Activated CD4-positive, alpha-beta T cell treated with anti-CD3 and anti-CD28 coated beads, Interleukin-2, amount 50 U/mL, for 24 hours (primary cell): Measurements from ENCODE around the gene INPP5A.
"Not testable (repeated sequence)": the region's sequence is repeated elsewhere in the genome, so short reads cannot be mapped to it uniquely, and the experiment has no call there.

ENCODE experiments used
- DNase-seq, 2 donors: peaks; one replicate each; pipeline ENCODE4 v3.0.0-alpha.2; 2020; ENCODE audit warnings: low read depth in 1 of 2, low spot score in 1 of 2

The INPP5A gene

DNA sequence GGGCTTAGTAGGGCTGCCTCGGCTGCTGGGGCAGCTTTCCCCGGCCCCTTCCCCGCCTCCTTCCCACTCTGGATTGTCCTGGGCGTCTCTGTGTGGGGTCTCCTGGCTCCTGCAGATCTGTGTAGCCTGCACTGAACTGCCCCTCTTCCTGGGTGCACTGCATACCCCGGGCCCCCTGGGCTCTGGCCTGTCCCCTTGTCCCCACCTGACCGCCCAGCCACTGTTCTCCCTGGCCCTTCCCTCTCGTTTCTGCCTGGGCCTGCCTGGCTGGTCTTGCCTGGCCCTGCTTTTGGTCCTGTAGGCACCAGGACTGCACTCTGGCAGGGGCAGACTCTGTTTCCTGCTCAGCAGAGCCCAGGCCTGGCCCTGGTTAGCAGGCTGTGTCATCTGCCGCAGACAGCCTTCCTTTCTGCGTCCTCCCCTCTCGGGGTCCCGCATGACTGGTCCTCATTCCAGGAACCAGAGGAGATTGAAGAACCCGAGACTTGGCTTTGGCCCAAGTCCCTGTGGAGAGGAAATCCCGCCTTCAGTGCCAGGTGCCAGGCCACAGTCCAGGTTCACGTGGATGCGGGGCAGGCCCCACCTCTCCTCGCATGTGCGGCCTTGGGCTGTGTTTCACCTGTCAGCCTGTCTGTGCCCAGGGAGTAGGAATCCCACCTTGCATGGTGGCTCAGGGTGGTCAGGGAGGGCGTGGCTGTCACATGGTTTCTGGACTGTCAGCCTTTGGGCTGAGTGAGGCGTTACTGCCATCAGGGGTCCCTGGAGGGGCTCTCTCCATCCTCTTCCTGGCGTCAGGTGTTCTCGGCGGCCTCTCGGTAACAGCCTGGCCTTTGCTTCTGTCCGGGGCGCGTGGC, 9.2 kb downstream of the INPP5A start:
- DNase-seq: no peak

GRCh38 chr10:132547421-132547861, 9.9 kb downstream of the INPP5A start:
- DNase-seq: no peak

DNA sequence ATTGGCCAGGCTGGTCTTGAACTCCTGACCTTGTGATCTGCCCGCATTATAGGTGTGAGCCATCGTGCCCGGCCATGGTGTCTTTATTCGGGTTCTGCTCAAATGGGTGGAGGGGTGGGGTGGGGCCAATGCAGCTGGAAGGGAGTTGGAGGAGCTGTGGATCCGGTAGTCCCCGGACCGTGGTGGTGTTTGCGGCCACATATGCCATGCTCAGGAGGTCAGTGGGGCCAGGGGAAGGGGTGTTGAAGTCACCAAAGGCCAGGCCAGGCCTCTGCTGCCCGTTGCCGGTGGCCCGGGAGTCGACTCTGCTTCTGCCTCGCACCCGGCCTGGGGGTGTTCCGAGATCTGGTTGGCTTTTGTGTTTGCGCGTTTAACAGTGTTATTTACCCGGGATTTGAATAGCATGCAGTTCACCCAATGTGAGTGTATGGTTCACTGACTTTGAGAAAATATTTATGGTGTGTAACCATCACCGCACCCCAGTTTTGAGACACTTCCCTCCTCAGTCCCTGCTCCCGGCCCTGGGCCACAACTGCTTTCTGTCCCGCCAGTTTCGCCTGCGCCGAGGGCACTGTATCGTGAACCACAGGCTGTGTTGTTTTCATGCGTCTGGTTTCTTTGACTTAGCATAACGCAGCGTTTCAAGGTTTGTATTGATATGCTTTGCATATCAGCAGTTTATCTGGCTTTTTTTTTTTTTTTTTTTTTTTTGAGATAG, 10.7 kb downstream of the INPP5A start:
- no peak for DNase-seq

DNA sequence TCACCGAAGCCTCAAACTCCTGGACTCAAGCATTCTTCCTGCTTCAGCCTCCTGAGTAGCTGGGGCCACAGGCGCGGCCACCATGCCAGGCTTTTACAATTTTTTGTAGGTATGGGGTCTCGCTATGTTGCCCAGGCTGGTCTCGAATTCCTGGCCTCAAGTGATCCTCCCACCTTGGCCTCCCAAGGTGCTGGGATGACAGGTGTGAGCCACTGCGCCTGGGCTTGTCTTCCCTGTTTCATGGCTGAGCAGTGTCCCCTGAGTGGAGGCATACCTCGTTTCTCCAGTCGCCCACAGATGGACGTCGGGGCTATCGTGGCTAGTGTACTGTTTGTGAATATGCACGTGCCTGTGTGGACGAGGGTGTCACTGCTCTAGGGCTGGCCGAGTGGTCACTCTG, 11.3 kb downstream of the INPP5A start:
- no peak for DNase-seq

GRCh38 chr10:132549371-132549770, 11.8 kb downstream of the INPP5A start:
- no peak for DNase-seq

- no peak for DNase-seq
Observed at GRCh38 chr10:132550366-132551092, 12.9 kb downstream of the INPP5A start.

DNA sequence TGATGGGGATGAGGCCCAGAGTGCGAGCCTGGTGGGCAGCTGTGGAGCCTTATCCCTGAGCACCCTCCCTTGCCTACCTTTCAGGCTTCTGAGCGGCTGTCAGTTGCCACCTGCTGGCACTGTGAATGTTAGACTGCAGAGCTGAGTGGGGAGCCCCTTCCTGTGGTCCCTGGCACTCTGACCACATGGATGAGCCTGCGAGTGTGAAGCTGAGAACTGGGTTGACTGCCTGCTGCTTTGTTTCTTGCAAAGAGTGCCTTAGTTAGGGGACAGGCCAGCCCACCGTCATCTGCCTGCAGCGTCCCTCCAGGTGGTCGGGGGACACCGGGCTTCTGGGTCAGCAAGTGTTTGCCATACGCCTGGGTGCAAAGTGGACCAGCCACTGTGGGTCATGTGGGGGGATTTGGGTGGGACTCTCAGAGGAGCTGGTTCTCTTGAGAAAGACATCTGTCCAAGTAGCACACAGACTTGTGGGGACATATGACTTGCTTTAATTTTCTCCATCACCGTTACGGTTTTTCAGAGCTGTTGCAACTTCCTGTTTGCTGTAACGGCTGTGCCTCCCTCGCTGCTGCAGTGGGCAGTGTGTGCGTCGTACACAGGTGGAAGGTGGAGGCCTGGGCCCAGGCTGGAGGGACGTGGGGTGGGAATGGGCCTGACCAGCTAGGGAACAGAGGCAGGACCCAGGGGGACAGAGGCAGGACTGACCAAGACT, 13.7 kb downstream of the INPP5A start:
- DNase-seq: no peak

- no peak for DNase-seq
Observed at GRCh38 chr10:132551808-132552130, 14.2 kb downstream of the INPP5A start.

GRCh38 chr10:132552635-132553034, 15.0 kb downstream of the INPP5A start:
- not testable (repeated sequence) for DNase-seq

DNA sequence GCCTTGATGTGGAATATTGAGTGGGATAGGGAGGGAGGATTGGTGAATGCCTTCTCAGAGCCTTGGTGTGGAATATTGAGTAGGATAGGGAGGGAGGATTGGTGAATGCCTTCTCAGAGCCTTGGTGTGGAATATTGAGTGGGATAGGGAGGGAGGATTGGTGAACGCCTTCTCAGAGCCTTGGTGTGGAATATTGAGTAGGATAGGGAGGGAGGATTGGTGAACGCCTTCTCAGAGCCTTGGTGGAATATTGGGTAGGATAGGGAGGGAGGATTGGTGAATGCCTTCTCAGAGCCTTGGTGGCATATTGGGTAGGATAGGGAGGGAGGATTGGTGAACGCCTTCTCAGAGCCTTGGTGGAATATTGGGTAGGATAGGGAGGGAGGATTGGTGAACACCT, 16.0 kb downstream of the INPP5A start:
- DNase-seq: not testable (repeated sequence)

- no peak for DNase-seq
Observed at GRCh38 chr10:132554053-132554990, 16.7 kb downstream of the INPP5A start.

DNA sequence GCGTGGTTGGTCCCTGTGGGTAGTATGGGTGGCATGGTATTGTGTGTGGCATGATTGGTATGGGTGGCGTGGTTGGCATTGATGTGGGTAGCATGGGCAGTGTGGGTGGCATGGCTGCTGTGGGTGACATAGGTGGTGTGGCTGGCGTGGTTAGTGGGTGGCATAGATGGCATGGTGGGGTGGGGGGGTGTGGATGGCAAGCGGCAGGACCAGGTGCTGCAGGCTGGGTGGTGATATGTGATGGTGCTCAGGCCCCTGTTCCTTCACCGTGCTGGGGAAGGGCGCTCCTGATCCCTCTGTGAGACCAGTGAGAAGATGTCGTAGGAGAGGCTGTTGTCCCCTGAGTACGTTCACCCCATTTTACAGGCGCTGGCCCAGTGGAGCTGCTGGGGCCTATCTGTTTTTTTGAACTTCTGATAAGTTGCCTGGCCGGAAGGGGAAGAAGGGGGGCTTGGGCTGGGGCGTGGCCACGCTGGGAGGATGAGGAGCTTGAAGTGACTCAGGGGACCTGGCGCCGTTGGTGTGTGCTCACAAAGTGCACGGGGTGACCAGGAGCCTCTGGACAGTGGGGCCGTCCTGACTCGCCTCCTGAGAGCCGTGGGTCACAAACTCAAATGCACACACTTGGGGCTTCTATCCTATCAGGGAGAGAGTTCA, 17.5 kb downstream of the INPP5A start:
- DNase-seq: no peak

DNA sequence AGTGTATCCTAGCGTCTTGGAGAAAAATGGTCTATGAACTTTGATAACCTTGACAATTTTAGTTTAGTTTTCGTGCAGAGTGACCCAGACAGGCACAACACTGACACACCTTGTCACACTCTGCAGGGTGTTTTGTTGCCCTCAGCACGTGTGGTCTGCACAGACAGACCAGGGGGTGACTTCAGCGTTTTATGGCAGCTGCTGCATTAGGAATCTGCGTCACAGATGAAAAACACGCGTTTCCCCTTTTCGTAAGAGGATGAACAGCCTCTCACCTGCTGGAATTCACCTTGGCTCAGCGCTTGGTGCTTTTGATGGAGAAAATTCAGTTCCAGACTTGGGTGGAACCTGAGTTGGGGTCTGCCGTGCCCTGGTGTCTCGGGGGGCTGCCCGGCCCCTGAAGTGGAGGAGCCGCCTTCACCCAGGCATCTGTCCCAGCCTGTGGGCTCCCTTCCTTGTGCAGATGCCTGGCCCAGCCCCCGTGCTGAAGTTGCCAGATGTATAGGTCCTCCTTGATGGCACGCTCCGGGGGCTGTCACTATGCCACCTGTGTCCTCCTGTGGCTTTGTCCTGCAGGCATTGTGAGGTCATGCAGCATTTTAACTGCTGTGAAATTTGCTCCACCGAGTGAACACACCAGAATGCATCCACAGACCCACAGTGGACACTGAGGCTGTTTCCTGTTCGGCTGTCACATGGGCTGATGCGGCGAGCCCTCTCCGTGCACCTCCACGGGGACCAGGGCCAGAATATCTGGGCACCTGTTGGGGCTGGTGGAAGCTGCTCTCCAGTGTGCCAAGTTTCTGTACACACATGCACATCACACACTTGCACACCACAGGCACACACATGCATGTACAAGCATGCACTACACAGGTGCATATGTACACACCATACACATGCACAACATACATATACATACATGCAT, 18.3 kb downstream of the INPP5A start:
- DNase-seq: no peak

DNA sequence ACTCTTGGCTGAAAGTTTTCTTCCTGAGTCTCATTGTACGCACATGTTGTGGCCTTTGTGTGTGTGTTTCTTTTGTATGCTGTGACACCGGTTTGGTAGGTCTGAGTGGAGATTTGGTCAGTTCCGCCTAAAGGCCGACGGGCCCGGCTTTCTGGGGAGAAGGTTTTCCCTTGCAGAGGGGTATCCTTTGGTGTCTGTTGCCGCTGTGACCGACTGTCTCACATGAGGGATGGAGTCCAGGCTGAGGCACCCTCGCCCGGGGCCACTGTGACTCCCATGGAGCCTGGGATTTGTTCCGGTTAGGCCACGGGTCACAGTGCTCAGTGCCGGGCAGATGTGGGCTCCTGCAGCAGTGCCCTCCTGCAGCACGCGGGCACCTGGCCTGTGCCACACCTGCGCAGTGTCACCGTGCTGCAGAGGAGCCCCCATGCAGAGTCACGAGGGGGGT, 19.4 kb downstream of the INPP5A start:
- DNase-seq: no peak

DNA sequence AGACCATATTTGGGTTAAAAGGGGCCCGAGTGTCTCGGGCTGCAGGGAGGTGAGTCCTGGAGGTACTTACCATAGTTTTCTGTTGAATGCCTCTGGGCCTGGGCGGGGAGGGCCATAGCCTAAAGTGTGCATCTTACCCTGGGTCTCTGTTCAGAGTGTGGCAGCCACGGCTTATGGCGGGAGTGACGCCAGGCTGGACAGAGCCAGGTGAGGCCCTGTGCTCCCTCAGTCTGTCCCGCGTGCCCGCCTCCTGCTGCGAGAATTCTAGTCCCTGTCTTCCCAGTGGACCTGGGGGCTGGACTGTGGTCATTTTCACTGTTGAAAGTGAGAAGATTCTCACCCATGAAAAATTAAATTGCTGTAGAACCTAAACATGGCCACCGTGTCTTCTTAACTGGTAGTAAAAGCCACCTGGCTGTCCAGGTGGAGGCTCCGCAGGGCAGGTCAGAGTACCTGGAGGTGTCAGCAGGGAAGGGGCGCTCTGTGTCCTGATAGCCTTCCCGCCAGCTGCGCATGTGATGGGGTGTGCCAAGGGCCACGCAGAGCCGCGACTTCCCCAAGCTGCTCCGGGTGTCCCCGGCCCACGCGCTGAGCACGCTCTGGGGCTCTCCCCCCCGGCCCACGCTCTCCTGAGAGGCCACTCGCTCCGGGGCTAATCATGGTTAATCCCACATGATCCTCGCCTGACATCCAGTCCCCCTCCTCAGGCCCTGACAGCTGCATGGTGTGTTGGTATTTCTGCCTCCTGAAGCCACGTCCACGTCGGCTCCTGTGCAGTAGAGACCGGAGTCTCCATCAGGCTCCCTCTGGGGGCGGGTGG, 20.3 kb downstream of the INPP5A start:
- no peak for DNase-seq

GRCh38 chr10:132558516-132559413, 21.2 kb downstream of the INPP5A start:
- no peak for DNase-seq

GRCh38 chr10:132559538-132559937, 22.0 kb downstream of the INPP5A start:
- DNase-seq: no peak
